HG03196 (cell line): ENCODE data around the gene ATG101.

ENCODE experiments used
- ATAC-seq: cut with Tn5 transposase; IDR thresholded peaks from one replicate; pipeline ENCODE4 v1.9.1; 2021; ENCODE audit not compliant: unreplicated experiment

ATG101 gene

GRCh38 chr12:52041695-52042123, 28.1 kb upstream of the ATG101 start:
- no peak for ATAC-seq

- no peak for ATAC-seq
These were observed 26.9 kb upstream of the ATG101 start for GRCh38 chr12:52042706-52043385.

- ATAC-seq: no peak
These were observed 26.2 kb upstream of the ATG101 start for GRCh38 chr12:52043386-52044212.

- ATAC-seq: no peak
These were observed 25.3 kb upstream of the ATG101 start for GRCh38 chr12:52044292-52044983.

- no peak for ATAC-seq
These were observed 24.0 kb upstream of the ATG101 start for GRCh38 chr12:52045794-52046199.

- no peak for ATAC-seq
These were observed 22.9 kb upstream of the ATG101 start for GRCh38 chr12:52046859-52047258.

- no peak for ATAC-seq
These were observed 20.5 kb upstream of the ATG101 start for GRCh38 chr12:52049286-52049685.

GRCh38 chr12:52049688-52050087, 20.1 kb upstream of the ATG101 start:
- no peak for ATAC-seq

GRCh38 chr12:52050116-52050757, 19.5 kb upstream of the ATG101 start:
- ATAC-seq: no peak

GRCh38 chr12:52050758-52051541, 18.8 kb upstream of the ATG101 start, which contains the start of gene NR4A1:
Gene NR4A1 (plus strand): TSS chr12:52051442. CDS start chr12:52054329, 2,887 bp downstream.
- ATAC-seq: peak; percentile 77

- ATAC-seq: no peak
These were observed 17.2 kb upstream of the ATG101 start for GRCh38 chr12:52052468-52053186.

GRCh38 chr12:52053536-52054209, 16.1 kb upstream of the ATG101 start:
- ATAC-seq: no peak

GRCh38 chr12:52054231-52054832, 15.4 kb upstream of the ATG101 start:
- ATAC-seq: no peak

GRCh38 chr12:52054833-52055730, 14.7 kb upstream of the ATG101 start:
- ATAC-seq: no peak

- ATAC-seq: no peak
These were observed 13.8 kb upstream of the ATG101 start for GRCh38 chr12:52055731-52056711.

- ATAC-seq: no peak
These were observed 12.8 kb upstream of the ATG101 start for GRCh38 chr12:52056801-52057637.
